GM23248 (cell line): ENCODE data around the gene TMEM129. TPM values are rescaled to one million over a fixed set of nuclear protein-coding genes. Genes with fewer than 3 reads are reported as not detected.

Experiments
- DNase-seq: peaks from one replicate; pipeline ENCODE4 v3.0.0-alpha.2; 2015
- H2AFZ ChIP-seq: fragments of 200-600 bp; sonication (generic); 2 replicates; pipeline ENCODE4 v1.6.1; 2016; ENCODE audit warnings: antibody characterized with exemption
- H3F3A ChIP-seq: fragments of 200-600 bp; sonication (generic); 2 replicates; pipeline ENCODE4 v1.6.1; 2016; ENCODE audit warnings: mild to moderate bottlenecking, antibody characterized with exemption, mixed run types; ENCODE audit not compliant: insufficient read depth
- H3K27ac ChIP-seq: fragments of 200-600 bp; sonication (generic); 2 replicates; pipeline ENCODE4 v1.5.1; 2016; ENCODE audit warnings: mild to moderate bottlenecking
- H3K27me3 ChIP-seq: fragments of 200-600 bp; sonication (generic); replicated peaks from 2 replicates; pipeline ENCODE4 v1.6.1; 2016; ENCODE audit warnings: mild to moderate bottlenecking; ENCODE audit not compliant: insufficient read depth
- H3K36me3 ChIP-seq: fragments of 200-600 bp; sonication (generic); 2 replicates; pipeline ENCODE4 v1.6.1; 2016; ENCODE audit warnings: low read depth, mild to moderate bottlenecking
- H3K4me1 ChIP-seq: fragments of 200-600 bp; sonication (generic); 2 replicates; pipeline ENCODE4 v1.6.1; 2016; ENCODE audit warnings: mild to moderate bottlenecking; ENCODE audit not compliant: insufficient read depth
- H3K4me2 ChIP-seq: fragments of 200-600 bp; sonication (generic); one replicate; pipeline ENCODE4 v1.6.1; 2016; ENCODE audit warnings: mild to moderate bottlenecking; ENCODE audit not compliant: unreplicated experiment
- H3K4me3 ChIP-seq: fragments of 200-600 bp; sonication (generic); 2 replicates; pipeline ENCODE4 v1.5.1; 2016; ENCODE audit warnings: mild to moderate bottlenecking
- H3K79me2 ChIP-seq: fragments of 200-600 bp; sonication (generic); 2 replicates; pipeline ENCODE4 v1.6.1; 2016; ENCODE audit warnings: mild to moderate bottlenecking; ENCODE audit not compliant: insufficient read depth
- H3K9ac ChIP-seq: fragments of 200-600 bp; sonication (generic); 2 replicates; pipeline ENCODE4 v1.6.1; 2016; ENCODE audit warnings: mild to moderate bottlenecking
- H3K9me2 ChIP-seq: fragments of 200-600 bp; sonication (generic); 2 replicates; pipeline ENCODE4 v1.6.1; 2016; ENCODE audit warnings: mixed run types, mild to moderate bottlenecking, moderate library complexity; ENCODE audit not compliant: insufficient read depth
- H3K9me3 ChIP-seq: fragments of 200-600 bp; sonication (generic); one replicate; pipeline ENCODE4 v1.6.1; 2017; ENCODE audit warnings: low read depth
- H4K20me1 ChIP-seq: fragments of 200-600 bp; sonication (generic); 2 replicates; pipeline ENCODE4 v1.6.0; 2016; ENCODE audit not compliant: insufficient read depth
- EZH2 ChIP-seq: fragments of 200-600 bp; sonication (generic); IDR thresholded peaks from 2 replicates; pipeline ENCODE4 v1.6.1; 2018; ENCODE audit warnings: antibody characterized with exemption, mild to moderate bottlenecking; ENCODE audit not compliant: insufficient read depth, poor library complexity, severe bottlenecking
- EZH2phosphoT487 ChIP-seq: fragments of 200-600 bp; sonication (generic); IDR thresholded peaks from 2 replicates; pipeline ENCODE4 v1.6.1; 2018; ENCODE audit warnings: antibody characterized with exemption, moderate library complexity, mild to moderate bottlenecking, low read depth; ENCODE audit not compliant: insufficient read depth
- WGBS, 2 experiments: methylation state at CpG; one replicate each; pipeline ENCODE4 v1.1.6; 2015 to 2017; ENCODE audit warnings: low lambda C conversion rate in 2 of 2, low coverage in 1 of 2; ENCODE audit errors: missing lambda C conversion rate in 2 of 2; 5-methylcytosine and 5-hydroxymethylcytosine counted together
- in situ Hi-C: fragments of 300-500 bp; cut with MboI; formaldehyde crosslinking; loops from 2 replicates; pipeline ENCODE4 v1.15.0; 2020
- polyA plus RNA-seq: library from polyadenylated mRNA; unstranded; fragments of >200 nt; fragmentation: Nextera tagmentation; extraction: Ambion mirVana; gene quantifications from 2 replicates; pipeline ENCODE4 v1.2.1, GENCODE V29; 2016
- total RNA-seq: library from RNA; depleted of rRNA; stranded (reverse); fragments of >200 nt; shearing (Covaris generic); gene quantifications from 2 replicates; pipeline ENCODE4 v1.2.3, GENCODE V29; 2014; rRNA removed

The TMEM129 gene
- total RNA-seq (55.4 and 80.2 TPM in 2 replicates), polyA plus RNA-seq (32.6 and 35.7 TPM in 2 replicates)

GRCh38 chr4:1721003-1721665 is at the start of gene TMEM129, which contains the start of gene TACC3:
Gene TMEM129 (minus strand): TSS chr4:1721323. CDS start chr4:1720837, 486 bp downstream.
Gene TACC3 (plus strand): TSS chr4:1721521. CDS start chr4:1723422, 1,901 bp downstream.
- 0 to 3% methylated on average over 31 to 49 of the region's 83 CpGs for WGBS, 2 experiments
- TF ChIP-seq EZH2 (no peak), EZH2phosphoT487 (no peak)
- Histone ChIP-seq H3K9me2 (no peaks in the 10 kb centered on the region), H4K20me1 (no peaks in the 10 kb centered on the region), H3K36me3 (no peaks in the 10 kb centered on the region), H3K4me3 (peak within 1 kb of the TSS; percentile 92), H3F3A (no peaks in the 10 kb centered on the region), H2AFZ (peak within 1 kb of the TSS; percentile 79), H3K79me2 (peaks cover 87% of the 10 kb centered on the region), H3K27me3 (no peaks in the 10 kb centered on the region), H3K9ac (peak within 1 kb of the TSS; percentile 85), H3K4me1 (peaks cover 11% of the 10 kb centered on the region; the same call in 1 of the 2 replicates), H3K27ac (peak within 1 kb of the TSS; percentile 73), H3K4me2 (peak within 1 kb of the TSS; percentile 90), H3K9me3 (no peaks in the 10 kb centered on the region)
- in situ Hi-C loops = no loop called here
- DNase-seq = peak; percentile 98

GRCh38 chr4:1770791-1771231 is 49.7 kb upstream of the TMEM129 start:
- H4K20me1 ChIP-seq = no peaks in the 10 kb centered on the region
- no peak overlapping the region for H3K4me2 ChIP-seq
- DNase-seq = no peak
- H2AFZ ChIP-seq = no peak overlapping the region
- no peak overlapping the region for H3K27ac ChIP-seq
- H3K9me2 ChIP-seq = no peaks in the 10 kb centered on the region
- no peaks in the 10 kb centered on the region for H3K27me3 ChIP-seq
- no peaks in the 10 kb centered on the region for H3K9me3 ChIP-seq
- H3K79me2 ChIP-seq = no peaks in the 10 kb centered on the region
- H3K36me3 ChIP-seq = no peaks in the 10 kb centered on the region
- no peak for TF ChIP-seq EZH2phosphoT487
- no peak for TF ChIP-seq EZH2
- H3F3A ChIP-seq = no peaks in the 10 kb centered on the region
- 67 to 78% methylated on average over 9 to 11 of the region's 11 CpGs for WGBS, 2 experiments
- H3K9ac ChIP-seq = no peak overlapping the region
- H3K4me1 ChIP-seq = no peaks in the 10 kb centered on the region
- in situ Hi-C loops = no loop called here
- H3K4me3 ChIP-seq = no peak overlapping the region

GRCh38 chr4:1770245-1770644 is 49.1 kb upstream of the TMEM129 start:
- no peak overlapping the region for H3K9ac ChIP-seq
- H3K27ac ChIP-seq = no peak overlapping the region
- no peaks in the 10 kb centered on the region for H3K79me2 ChIP-seq
- no peak overlapping the region for H2AFZ ChIP-seq
- H3K9me3 ChIP-seq = no peaks in the 10 kb centered on the region
- H3K36me3 ChIP-seq = no peaks in the 10 kb centered on the region
- no peaks in the 10 kb centered on the region for H3K4me1 ChIP-seq
- no peak for TF ChIP-seq EZH2phosphoT487
- TF ChIP-seq EZH2 = no peak
- in situ Hi-C loops = no loop called here
- H3F3A ChIP-seq = no peaks in the 10 kb centered on the region
- H4K20me1 ChIP-seq = no peaks in the 10 kb centered on the region
- H3K4me3 ChIP-seq = no peak overlapping the region
- H3K4me2 ChIP-seq = no peak overlapping the region
- no peaks in the 10 kb centered on the region for H3K27me3 ChIP-seq
- 49 to 57% methylated on average over 17 to 33 of the region's 33 CpGs for WGBS, 2 experiments
- DNase-seq = no peak
- no peaks in the 10 kb centered on the region for H3K9me2 ChIP-seq

GRCh38 chr4:1769692-1770091 is 48.6 kb upstream of the TMEM129 start:
- H3K79me2 ChIP-seq = no peaks in the 10 kb centered on the region
- H3K9ac ChIP-seq = no peak overlapping the region
- no peaks in the 10 kb centered on the region for H4K20me1 ChIP-seq
- H2AFZ ChIP-seq = no peak overlapping the region
- no peak overlapping the region for H3K27ac ChIP-seq
- TF ChIP-seq EZH2phosphoT487 (no peak), EZH2 (no peak)
- H3K4me1 ChIP-seq = no peaks in the 10 kb centered on the region
- no peaks in the 10 kb centered on the region for H3K27me3 ChIP-seq
- H3K9me3 ChIP-seq = no peaks in the 10 kb centered on the region
- 70 to 75% methylated on average over 5 to 6 of the region's 6 CpGs for WGBS, 2 experiments
- H3K36me3 ChIP-seq = no peaks in the 10 kb centered on the region
- in situ Hi-C loops = no loop called here
- no peak for DNase-seq
- H3K4me2 ChIP-seq = no peak overlapping the region
- no peaks in the 10 kb centered on the region for H3F3A ChIP-seq
- no peak overlapping the region for H3K4me3 ChIP-seq
- H3K9me2 ChIP-seq = no peaks in the 10 kb centered on the region
